GM19397 (cell line): ENCODE data around the gene LTBP3.

Source experiments
- ATAC-seq: cut with Tn5 transposase; IDR thresholded peaks from one replicate; pipeline ENCODE4 v1.9.1; 2021; ENCODE audit warnings: mild to moderate bottlenecking, moderate library complexity; ENCODE audit not compliant: unreplicated experiment

The LTBP3 gene

GRCh38 chr11:65558002-65558929 lies at the start of gene LTBP3:
LTBP3 (minus strand) TSS chr11:65558359; CDS start chr11:65557959, 400 bp downstream.
- ATAC-seq, result no peak

- no peak for ATAC-seq
These were observed 48.9 kb upstream of the LTBP3 start for GRCh38 chr11:65606876-65607613.

GRCh38 chr11:65604258-65604657 lies 46.1 kb upstream of the LTBP3 start:
- no peak for ATAC-seq

GRCh38 chr11:65599955-65600246 lies 41.7 kb upstream of the LTBP3 start:
- ATAC-seq, result no peak

GRCh38 chr11:65599216-65599954 lies 41.2 kb upstream of the LTBP3 start:
- no peak for ATAC-seq

DNA sequence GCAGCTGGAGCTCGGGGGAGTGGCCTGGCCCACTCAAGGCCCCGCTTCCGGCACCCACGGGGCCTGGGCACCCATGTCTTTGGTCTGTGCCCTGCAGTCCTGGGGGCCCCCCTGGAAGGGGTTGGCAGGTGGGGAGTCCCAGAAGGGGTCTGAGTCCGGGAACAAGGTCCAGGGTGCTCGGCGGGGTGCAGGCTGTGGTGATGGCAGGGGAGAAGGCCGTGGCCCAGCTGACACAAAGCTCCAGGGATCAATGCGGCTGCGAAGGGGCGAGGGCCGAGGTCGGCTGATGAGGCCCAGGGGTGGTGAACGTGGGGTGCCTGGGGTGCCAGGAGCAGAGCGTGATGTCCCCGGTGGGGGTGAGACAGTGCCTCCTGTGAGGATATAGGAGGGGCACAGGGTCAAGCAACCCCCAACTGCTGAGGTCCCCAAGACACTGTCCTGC lies 40.1 kb upstream of the LTBP3 start:
- ATAC-seq, result no peak

- no peak for ATAC-seq
These were observed 38.4 kb upstream of the LTBP3 start for GRCh38 chr11:65596520-65596919.

DNA sequence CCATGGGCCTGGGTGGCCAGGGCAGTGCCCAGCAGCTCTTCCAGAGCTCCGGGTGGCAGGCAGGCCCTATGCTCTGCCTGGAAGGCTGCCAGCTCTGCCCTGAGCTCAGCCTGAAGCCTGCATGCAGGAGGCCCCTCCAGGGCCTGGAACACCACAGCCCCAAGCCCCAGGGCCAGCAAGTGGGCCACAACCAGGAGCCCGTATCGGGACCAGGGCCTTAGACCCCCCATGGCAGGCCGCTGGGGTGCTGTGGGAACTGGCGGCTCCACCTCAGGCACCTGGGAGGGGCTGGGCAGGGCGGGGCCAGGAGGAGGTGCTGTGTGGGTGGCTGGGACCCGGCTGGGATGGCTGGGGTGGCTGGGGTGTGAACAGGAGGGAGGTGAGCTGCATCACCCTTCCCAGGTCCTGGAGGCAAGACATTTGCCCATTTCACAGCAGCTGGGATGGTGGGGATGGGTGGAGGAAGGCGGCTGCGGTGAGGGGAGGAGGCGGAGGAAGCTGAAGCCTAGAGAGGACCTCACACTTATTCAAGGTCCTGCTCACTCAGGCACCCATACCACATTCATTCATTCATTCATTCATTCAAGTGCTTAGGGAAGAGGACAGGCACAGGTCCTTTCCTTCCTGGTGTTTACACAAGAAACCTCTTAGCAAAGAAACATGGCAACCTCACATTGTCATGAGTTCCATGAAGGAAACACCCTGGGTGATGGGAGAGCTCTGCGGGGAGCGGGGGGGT lies 37.6 kb upstream of the LTBP3 start, which contains the start of gene KCNK7:
Gene KCNK7 (minus strand): TSS at position 258 of the 739 bp plus-strand sequence. CDS start 28 bp downstream, at position 230.
- ATAC-seq, result no peak

DNA sequence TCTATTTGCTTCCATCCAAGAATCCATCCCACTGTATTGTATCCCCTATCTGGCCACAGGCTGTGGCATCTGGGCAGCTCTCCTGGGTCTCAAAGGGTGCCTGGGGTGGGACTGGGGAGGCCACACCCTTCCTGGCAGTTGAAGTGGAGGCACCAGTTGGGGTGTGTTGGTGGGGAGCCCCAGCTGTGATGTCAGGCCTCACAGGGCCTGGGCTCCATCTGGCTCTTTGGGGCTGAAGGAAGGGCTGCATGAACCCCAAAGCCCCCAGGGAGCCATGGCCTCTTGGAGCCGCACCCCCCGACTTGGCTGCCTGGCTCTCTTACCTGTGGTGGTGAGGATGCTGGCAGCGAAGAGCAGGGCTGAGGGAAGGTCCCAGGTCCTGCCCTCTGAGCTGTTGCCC lies 37.0 kb upstream of the LTBP3 start:
- ATAC-seq, result no peak

DNA sequence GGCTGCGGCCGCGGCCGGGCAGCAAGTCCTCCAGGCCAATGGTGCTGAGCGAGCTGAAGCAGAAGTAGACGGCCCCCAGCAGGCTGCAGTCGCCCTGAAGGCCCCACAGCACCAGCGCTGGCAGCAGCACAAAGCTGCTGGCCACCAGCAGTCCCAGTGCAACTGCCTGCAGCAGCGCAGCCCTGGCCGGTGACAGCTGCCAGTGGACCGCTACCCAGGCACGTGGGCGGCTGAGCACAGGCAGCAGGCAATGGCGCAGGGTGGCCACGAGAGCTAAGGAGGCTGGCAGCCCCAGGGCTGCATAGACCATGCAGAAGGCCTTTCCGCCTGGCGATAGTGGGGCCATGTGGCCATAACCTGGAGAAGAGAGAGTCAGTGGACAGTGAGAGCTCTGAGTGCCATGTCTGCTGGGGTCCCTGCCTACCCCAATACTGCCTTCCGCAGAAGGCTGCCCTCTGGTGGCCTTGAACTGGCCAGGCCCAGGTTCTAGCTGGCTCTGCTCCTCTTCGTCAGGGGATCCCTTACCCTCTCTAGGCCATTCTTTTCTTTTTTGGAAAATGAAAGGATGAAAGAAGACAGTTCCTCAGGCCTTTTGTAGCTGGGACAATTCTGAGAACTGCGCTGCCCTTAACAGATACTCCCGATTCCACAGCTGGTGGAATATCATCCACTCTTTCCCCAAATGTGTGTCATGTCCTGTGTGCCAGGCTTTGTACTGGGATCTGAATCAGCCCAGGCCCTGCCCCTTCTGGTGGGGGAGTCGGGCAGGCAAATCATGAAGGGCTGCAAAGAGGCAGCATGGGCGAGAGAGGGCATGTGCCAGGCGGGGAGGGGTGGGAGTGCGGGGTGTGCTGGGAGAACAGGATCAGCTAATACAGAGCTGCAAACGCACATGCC lies 35.6 kb upstream of the LTBP3 start:
- ATAC-seq, result no peak

- no peak for ATAC-seq
These were observed 34.8 kb upstream of the LTBP3 start for GRCh38 chr11:65592858-65593517.

- no peak for ATAC-seq
These were observed 34.0 kb upstream of the LTBP3 start for GRCh38 chr11:65591939-65592857.

DNA sequence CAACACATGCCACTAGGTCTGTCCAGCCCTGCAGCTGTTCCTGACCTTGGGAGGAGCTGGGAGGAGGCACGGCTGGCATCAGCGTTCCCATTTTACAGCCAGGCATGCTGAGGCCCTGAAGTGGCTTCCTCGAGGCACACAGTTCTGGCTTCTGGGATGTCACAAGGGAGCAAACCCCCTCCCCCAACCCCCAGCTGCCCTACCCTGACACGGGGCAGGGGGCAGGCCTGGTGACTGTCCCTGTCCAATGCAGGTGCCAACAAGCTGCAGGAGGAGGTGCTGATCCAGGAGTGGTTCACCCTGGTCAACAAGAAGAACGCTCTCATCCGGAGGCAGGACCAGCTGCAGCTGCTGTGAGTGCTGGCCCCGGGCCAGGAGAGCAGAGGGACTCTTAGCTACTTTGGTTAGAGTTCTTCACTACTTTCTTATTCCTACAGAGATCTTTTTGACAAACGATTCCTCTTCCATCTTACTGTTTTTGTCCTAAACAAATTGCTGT lies 32.1 kb upstream of the LTBP3 start:
- ATAC-seq, result no peak

- no peak for ATAC-seq
These were observed 31.5 kb upstream of the LTBP3 start for GRCh38 chr11:65589444-65590239.

GRCh38 chr11:65588199-65589054 lies 30.3 kb upstream of the LTBP3 start:
- ATAC-seq, result peak; percentile 65

DNA sequence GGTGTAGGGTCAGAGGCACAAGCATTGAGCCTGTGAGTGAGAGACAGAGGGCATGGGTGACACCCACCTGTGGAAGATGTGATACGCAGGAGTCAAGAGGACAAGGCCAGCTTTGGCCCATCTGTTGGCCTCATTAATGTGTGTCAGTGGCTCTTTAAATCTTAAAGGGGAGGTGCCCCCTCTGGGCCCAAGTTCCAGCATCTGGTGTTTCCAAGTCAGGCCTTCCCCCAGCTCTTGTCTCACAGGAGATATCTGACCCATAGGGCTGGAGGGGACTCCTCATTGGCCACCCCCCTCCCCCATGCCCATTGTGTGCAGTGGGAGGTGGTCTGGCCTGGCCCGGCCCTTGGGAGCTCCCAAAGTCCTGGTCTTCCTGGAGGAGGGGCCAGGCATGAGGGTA lies 28.5 kb upstream of the LTBP3 start:
- ATAC-seq, result no peak
